Activated CD4-positive, alpha-beta T cell treated with anti-CD3 and anti-CD28 coated beads for 1 hour (primary cell): ENCODE measurements around the gene KIAA2012.
"Not testable (repeated sequence)": the region's sequence is repeated elsewhere in the genome, so short reads cannot be mapped to it uniquely, and the experiment has no call there.

Experiments used
- DNase-seq: peaks from one replicate; pipeline ENCODE4 v3.0.0-alpha.2; 2020

The KIAA2012 gene

GRCh38 chr2:202121532-202122162, 48.6 kb downstream of the KIAA2012 start:
- no peak for DNase-seq

GRCh38 chr2:202122163-202122540, 49.1 kb downstream of the KIAA2012 start:
- no peak for DNase-seq

DNA sequence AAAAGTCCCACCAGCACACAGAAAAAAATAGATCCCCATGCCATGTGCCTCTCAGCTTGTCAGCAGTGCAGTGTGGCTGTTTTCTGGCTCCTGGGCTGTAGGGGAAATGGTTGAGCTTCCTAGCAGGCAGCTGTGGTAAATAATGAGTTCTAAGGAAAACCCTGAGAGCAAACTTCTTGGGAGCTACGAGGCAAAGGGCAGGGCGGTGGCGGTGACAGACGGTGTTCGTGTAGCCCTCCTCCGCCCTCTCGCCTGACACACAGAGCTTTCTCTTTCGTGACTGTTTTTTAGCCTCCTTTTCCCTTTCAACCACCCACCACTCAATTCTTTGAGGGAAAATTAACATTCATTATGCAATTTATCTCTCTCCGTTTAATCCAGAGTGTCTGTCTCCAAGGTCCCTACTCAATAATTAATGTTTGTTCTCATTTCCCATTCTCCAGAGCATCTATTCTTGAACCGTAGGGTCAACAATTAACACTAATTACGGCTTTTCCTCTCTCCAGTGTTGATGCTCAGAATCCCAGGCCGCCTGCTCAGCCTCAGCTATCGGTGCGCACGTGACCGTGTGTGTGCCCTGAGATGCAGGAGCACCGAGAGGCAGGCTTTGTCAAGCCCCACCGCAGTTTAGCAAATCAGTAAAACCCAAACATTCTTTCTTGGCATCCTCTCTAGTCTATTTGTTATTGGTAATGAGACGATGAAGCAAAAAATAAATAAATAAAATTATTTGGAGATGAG, 50.1 kb downstream of the KIAA2012 start:
- DNase-seq, result no peak

DNA sequence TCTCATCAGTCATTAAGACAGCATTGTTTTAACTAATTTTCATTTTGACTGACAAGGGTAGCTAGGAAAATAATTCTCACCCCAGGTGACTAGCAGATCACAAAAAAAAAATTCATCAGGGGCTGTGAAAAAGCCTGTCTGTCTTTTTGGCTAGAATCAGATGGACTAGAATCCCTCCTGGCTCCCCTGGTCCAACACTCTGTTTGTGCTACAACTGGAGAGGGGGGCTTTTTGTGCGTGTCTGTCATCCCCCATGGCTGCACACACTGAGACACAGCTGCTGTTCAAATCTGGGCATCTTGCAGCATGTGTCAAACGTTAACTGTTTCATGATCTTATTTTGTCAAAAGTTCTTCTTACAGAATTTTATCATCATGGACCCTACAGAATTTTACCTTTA, 51.2 kb downstream of the KIAA2012 start:
- DNase-seq, result no peak

- DNase-seq, result no peak
Measured at GRCh38 chr2:202127687-202128331, 54.8 kb downstream of the KIAA2012 start.

DNA sequence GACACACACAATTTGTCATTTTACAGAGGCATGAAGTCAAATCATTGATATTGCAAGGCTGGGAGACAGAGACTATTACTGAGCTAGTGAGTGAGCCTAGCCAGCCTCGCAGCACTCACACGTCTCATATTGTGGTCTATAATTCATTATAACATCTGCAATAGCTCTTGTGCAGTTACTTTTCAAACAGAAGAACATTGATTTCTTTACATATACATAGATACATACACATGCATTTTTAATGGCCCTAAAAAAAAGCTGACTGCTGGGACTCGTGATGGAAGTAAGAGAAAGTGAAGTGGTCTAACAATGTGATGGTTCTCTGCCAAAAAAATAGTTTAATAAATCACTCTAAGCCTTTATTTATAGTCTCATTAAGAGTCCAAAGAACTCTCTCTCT, 56.8 kb downstream of the KIAA2012 start:
- DNase-seq, result no peak

GRCh38 chr2:202133200-202133908, 60.3 kb downstream of the KIAA2012 start:
- no peak for DNase-seq

GRCh38 chr2:202133909-202134265, 60.8 kb downstream of the KIAA2012 start:
- DNase-seq, result no peak

DNA sequence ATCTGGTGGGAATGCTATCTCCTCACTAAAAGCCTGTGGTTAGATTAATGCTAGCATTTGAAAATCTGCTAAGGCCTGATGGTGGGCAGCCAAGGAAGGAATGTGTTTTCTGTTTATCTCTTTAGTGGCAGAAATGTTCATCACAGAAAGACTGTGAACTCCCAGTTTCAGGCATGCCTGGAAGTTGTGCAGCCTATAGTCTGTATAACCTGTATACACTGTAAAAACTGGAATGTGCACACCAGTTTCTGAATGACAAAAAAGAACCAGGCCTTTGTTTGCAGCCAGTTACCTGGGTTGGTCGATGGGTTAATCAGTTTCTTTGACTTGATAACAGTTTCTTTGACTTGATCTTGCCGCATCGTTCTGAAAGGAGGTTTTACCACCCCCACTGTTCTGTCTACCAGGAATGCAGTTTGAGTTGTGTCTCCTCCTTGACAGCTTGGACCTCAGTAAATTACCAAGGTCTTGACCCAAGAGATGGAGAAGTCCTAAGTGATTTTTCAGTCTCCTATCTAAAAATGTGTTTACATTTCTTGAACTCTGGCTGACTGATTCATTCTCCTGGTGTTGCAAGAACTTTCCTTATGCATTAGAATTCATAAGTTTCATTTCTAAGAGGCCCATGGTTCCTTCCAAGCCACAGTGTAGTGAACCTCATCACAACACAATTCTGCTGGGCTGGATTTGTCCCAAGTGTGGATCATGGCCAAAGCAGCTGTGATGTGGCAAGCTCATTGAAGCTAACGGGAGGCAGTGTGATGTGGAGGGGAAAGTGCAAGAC, 62.2 kb downstream of the KIAA2012 start:
- DNase-seq, result no peak

- DNase-seq, result not testable (repeated sequence)
Measured at GRCh38 chr2:202136039-202136438, 63.0 kb downstream of the KIAA2012 start.

- DNase-seq, result no peak
Measured at GRCh38 chr2:202136526-202136925, 63.5 kb downstream of the KIAA2012 start.

DNA sequence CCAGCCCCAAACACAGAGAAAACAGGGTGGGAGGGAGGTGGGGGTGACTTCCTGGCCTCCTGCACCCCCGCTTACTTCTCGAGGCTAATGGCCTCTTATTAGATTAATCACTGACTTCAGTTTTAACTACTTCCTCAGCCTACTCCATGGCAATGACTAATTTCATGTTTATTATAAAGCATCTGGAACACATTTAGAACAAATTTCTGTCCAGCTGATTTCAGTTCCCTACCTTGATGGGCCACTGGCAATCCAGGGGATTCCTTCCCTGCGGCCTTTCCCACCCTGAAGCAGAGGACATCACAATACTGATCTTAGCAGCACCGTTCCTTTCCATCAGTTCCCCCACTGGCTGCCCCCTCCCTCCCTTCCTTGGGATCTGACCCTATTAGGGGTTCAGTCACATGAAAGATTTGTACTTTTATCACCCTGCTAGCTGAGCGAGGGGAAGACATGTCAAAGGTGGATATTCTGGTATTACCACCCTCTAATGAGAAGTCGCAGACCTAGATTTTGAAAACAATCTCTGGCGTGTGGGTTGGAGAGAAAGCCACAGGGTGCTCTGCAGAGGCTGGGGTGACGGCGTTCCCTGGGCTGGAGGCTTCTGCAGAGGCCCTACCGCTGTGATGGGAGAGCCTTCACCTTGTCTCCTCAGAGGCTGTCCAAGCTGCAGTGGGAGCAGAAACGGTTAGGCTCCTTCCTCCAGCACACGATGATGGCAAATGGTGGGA, 67.6 kb downstream of the KIAA2012 start:
- DNase-seq, result no peak

DNA sequence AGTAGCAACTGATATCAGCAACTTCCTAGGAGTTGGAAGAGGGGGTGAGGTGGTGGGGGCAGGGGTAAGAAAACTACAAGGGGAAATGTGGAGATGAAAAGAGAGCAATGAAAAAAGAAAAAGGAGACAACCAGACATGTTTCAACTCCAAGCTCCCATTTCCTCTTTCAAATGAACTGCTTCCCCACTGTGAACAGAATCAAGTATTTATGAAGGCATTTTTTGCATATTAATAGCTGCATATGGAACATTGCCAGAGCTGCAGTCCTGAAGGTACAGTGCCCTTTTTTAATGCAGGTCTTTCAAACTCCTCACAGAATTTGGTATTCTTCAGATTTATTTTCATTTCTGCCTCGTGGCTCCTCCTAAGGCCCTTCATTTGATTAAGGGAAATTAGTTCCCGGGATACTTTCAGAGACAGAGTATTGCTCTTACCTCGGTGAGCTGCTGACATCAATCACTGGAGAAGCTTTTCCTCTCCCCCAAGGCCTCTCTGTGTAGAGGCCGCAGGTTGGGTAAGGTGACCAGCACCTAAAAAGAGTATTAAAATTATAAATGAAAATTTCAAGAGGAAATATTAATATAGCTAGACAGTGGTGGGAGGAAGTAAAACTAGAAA, 68.4 kb downstream of the KIAA2012 start:
- DNase-seq, result no peak

- DNase-seq, result no peak
Measured at GRCh38 chr2:202142540-202142939, 69.5 kb downstream of the KIAA2012 start.

DNA sequence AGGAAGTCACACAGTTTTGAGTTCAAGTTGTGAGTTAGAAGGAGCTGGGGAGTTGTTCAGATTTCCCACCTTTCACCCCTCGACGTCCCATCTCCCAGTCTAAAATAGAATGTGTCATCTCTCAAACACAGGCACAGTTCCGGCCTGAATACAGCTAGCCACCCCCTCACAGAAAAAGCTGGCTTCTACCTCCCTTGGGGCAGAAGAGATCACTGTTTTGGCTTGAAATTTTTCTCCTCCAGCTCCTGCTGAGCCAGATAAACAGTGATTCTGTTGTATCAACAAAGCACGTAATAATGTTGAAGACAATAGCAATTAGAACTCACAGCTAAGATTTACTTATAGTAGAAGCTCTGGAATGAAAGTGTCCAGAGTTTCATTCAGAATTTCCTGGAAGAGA, 74.7 kb downstream of the KIAA2012 start:
- no peak for DNase-seq

DNA sequence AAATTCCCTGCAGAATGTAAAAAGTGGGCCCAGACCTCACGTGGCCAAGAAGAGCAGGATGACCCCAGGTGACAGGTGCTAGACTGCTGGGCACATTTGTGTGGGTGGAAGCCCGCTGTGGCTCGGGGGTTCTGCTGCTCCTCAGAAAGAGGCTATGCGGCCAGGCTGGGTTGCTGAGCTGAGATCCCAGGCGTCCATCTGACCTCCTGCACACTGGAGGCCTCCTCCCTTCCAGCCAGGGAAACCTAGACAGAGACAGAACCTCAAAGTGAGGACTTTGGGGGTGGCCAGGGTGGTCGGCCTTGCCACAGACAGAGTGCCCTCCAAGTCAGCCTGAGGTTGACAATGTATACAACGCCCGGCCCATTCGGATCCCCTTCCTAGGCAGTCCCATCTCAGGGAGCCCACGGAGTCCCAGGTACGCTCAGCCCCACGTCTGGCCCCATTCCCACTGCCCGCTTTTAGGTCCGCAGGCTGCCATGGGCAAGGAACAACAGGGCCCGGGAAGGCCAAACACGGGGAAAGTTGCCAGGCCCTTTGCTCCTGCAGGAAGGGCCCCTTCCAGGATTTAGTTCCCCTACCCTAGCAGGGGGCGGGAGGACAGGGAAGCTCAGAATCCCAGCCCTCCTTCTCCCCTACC, 75.6 kb downstream of the KIAA2012 start:
- DNase-seq, result no peak

GRCh38 chr2:202149155-202149762, 76.2 kb downstream of the KIAA2012 start:
- no peak for DNase-seq

GRCh38 chr2:202149936-202150335, 76.9 kb downstream of the KIAA2012 start:
- DNase-seq, result no peak

DNA sequence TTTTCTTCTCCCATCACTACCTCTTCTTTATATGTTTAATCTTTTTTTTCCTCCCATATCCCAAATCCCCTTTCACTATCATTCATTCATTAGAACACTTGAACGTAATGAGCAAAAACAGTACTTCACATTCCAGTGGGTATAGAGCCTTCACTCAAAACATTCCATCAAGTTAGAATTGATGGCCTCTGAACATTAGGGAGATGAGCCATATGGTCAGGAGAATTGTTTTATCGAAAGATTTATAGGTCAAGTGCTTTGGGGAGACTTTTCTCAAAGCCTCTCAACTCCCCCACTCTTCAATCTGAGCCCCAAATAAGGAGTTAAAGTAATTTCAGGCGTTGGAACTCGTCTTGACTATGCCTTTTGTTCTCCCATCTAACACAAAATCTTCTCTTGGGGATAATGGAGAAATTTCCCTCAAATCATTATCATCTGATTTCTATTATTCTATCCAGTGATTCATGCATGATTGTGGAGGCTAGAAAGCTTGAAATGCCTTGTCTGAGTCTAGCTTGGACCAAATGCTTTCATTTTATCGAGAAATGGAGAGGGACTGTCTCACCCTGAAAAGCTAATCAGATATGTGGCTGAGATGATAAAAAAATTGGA, 79.2 kb downstream of the KIAA2012 start:
- DNase-seq, result no peak

DNA sequence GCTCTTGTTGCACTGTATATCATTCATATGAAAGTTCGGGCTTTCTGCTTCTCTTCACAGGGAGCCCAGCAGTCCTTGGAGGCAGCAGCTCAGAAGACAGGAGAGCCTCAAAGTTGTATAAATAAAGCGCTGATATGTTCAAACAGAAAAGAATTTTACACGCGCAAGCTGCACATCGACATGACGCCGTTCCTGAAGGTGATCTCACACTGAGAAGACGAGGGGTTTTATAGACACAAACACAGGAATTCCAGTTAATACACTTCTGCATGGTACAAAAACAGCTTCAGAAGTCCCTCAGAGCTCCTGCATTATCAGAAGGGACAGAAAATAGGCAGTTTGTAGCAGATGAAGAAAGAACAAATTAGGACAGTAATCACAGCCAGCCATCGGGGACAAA, 81.6 kb downstream of the KIAA2012 start:
- DNase-seq, result no peak
